ENCODE data around the gene DPCD.
"Not testable (repeated sequence)": the region's sequence is repeated elsewhere in the genome, so short reads cannot be mapped to it uniquely, and the experiment has no call there.

The DPCD gene

GRCh38 chr10:101579516-101579870 lies 8.6 kb upstream of the DPCD start:
- intact Hi-C loops (cut with DNase I; ENCODE audit: low total_unique reads) = no loop called here
- Histone ChIP-seq H3K27ac (no peak overlapping the region), H3K4me3 (no peak overlapping the region), H3K4me1 (no peaks in the 10 kb centered on the region), H3K9me3 (no peaks in the 10 kb centered on the region), H3K36me3 (peaks cover 25 to 87% (median 74%) of the 10 kb centered on the region in 3 donors), H3K27me3 (no peaks in the 10 kb centered on the region)
- TF ChIP-seq CTCF (IDR thresholded peaks at IDR 0.05) = no peak
- no peak for DNase-seq

GRCh38 chr10:101580486-101581399 lies 7.4 kb upstream of the DPCD start:
- intact Hi-C loops (cut with DNase I; ENCODE audit: low total_unique reads) = loop anchor here (10.0 kb wide), 1 partner anchor 194 kb away; the partner anchor contains the start of gene FGF8
- no peaks in the 10 kb centered on the region for H3K9me3 ChIP-seq
- TF ChIP-seq CTCF (IDR thresholded peaks at IDR 0.05) = no peak
- no peak for DNase-seq
- H3K4me1 ChIP-seq = peaks cover 0 to under 1% (median 0%) of the 10 kb centered on the region in 4 donors
- peaks cover 25 to 91% (median 83%) of the 10 kb centered on the region in 3 donors for H3K36me3 ChIP-seq
- H3K4me3 ChIP-seq = no peak overlapping the region
- no peak overlapping the region for H3K27ac ChIP-seq
- H3K27me3 ChIP-seq = no peaks in the 10 kb centered on the region

GRCh38 chr10:101585841-101586240 lies 2.3 kb upstream of the DPCD start:
- peaks cover 0 to 44% (median 42%) of the 10 kb centered on the region in 3 donors for H3K36me3 ChIP-seq
- H3K27me3 ChIP-seq = no peaks in the 10 kb centered on the region
- H3K4me1 ChIP-seq = peaks cover 0 to 23% (median 16%) of the 10 kb centered on the region in 4 donors
- no peaks in the 10 kb centered on the region for H3K9me3 ChIP-seq
- H3K4me3 ChIP-seq = no peak overlapping the region
- intact Hi-C loops (cut with DNase I; ENCODE audit: low total_unique reads) = loop anchor here (10.0 kb wide), 1 partner anchor 189 kb away; the partner anchor contains the start of gene FGF8
- DNase-seq = no peak
- H3K27ac ChIP-seq = no peak overlapping the region
- TF ChIP-seq CTCF (IDR thresholded peaks at IDR 0.05) = no peak

GRCh38 chr10:101588879-101589278 lies 758 bp downstream of the DPCD start:
- Histone ChIP-seq H3K4me1 (peaks cover 0 to 23% (median 16%) of the 10 kb centered on the region in 4 donors), H3K36me3 (peaks cover 0 to 15% (median 12%) of the 10 kb centered on the region in 3 donors), H3K27me3 (no peaks in the 10 kb centered on the region), H3K27ac (no peak overlapping the region), H3K4me3 (peak overlapping the region; percentile 83 to 95), H3K9me3 (no peaks in the 10 kb centered on the region)
- intact Hi-C loops (cut with DNase I; ENCODE audit: low total_unique reads) = loop anchor here (10.0 kb wide), 1 partner anchor 186 kb away; the partner anchor contains the start of gene FGF8
- no peak for DNase-seq
- TF ChIP-seq CTCF (IDR thresholded peaks at IDR 0.05) = no peak

- H3K27ac ChIP-seq; intact Hi-C loops (cut with DNase I; ENCODE audit: low total_unique reads); H3K27me3 ChIP-seq; H3K9me3 ChIP-seq; H3K36me3 ChIP-seq; DNase-seq; H3K4me1 ChIP-seq; H3K4me3 ChIP-seq: not testable (repeated sequence)
These were observed 5.2 kb downstream of the DPCD start for GRCh38 chr10:101593331-101593730.
